ENCODE measurements around the gene BUD23.
A peak's percentile ranks its signal among the peaks of the same experiment; 100 is the strongest.
"Not testable (repeated sequence)": the region's sequence is repeated elsewhere in the genome, so short reads cannot be mapped to it uniquely, and the experiment has no call there.

Gene BUD23

GRCh38 chr7:73719806-73720169 is 36.4 kb downstream of the BUD23 start:
- DNase-seq (ENCODE audit: low spot score), result no peak

GRCh38 chr7:73720443-73720842 is 37.0 kb downstream of the BUD23 start:
- DNase-seq (ENCODE audit: low spot score), result not testable (repeated sequence)

DNA sequence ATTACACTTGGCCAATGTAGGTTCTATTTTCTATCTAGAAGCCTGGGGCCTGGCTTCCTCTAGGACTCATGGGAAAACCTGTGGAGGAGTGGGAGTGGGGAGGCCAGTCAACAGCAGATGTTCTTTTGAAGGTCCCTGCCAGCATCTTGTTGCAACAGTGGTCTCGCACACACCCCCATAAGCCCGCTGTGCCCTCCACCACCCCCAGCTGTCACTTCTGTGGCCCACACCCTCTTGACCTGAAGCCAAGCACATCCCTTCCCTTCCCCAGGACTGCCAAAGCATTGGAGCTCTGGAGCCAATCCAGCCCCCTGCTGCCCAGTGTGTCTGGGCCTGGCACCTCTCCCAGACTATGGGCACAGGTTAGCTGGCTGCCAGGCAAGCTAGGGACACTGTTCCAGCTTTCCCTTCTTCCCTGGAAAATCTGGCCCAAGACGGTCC is 38.0 kb downstream of the BUD23 start:
- DNase-seq (ENCODE audit: low spot score), result no peak

DNA sequence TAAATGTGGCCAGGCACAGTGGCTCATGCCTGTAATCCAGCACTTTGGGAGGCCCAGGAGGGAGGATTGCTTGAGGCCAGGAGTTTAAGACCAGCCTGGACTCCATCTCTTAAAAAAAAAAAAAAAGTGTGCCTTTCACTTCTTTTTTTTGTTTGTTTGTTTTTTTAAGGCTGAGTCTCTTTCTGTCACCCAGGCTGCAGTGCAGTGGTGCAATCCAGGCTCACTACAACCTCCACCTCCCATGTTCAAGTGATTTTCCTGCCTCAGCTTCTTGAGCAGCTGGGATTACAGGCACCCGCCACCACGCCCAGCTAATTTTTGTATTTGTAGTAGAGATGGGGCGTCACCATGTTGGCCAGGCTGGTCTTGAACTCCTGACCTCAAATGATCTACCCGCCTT is 38.8 kb downstream of the BUD23 start:
- not testable (repeated sequence) for DNase-seq (ENCODE audit: low spot score)

GRCh38 chr7:73722785-73723184 is 39.4 kb downstream of the BUD23 start:
- no peak for DNase-seq (ENCODE audit: low spot score)

GRCh38 chr7:73723813-73724212 is 40.4 kb downstream of the BUD23 start:
- no peak for DNase-seq (ENCODE audit: low spot score)

- no peak for DNase-seq (ENCODE audit: low spot score)
Measured at GRCh38 chr7:73726083-73726466, 42.7 kb downstream of the BUD23 start.

DNA sequence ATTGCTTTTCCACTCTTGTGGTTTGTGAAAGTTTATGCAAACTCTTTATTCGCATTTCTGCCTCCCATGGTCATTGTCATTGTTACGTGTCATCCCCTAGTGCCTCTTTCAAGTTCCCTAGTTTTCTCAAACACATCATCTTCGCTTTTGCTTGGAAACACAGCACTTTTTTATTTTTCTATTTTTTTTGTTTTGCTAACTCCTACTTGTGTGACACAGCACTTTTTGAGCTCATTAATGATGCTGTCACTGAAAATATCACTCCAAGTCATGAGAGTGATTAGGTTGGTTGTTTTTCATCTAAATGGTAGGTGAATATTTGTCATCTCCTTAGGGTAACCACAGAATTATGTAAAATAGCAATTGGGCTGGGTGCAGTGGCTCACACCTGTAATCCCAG is 44.6 kb downstream of the BUD23 start:
- no peak for DNase-seq (ENCODE audit: low spot score)

GRCh38 chr7:73728551-73728950 is 45.2 kb downstream of the BUD23 start:
- no peak for DNase-seq (ENCODE audit: low spot score)

DNA sequence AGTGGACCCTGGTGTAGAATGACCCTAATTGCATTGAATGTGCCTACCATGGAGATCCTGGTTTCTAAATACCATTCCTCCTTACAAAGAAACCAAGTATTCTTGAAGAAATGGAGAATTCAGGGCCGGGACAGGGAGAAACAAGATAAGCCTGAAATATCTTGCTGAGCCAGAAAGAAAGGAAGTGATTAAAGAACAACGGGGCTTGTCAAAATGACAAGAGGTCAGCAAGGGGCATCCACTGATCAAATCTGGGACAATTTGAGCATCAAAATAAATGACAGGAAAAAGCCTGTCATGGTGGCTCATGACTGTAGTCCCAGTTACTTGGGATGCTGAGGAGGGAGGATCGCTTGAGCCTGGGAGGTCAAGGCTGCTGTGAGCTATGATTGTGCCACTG is 47.1 kb downstream of the BUD23 start:
- no peak for DNase-seq (ENCODE audit: low spot score)

GRCh38 chr7:73732397-73732796 is 49.0 kb downstream of the BUD23 start:
- no peak for DNase-seq (ENCODE audit: low spot score)

DNA sequence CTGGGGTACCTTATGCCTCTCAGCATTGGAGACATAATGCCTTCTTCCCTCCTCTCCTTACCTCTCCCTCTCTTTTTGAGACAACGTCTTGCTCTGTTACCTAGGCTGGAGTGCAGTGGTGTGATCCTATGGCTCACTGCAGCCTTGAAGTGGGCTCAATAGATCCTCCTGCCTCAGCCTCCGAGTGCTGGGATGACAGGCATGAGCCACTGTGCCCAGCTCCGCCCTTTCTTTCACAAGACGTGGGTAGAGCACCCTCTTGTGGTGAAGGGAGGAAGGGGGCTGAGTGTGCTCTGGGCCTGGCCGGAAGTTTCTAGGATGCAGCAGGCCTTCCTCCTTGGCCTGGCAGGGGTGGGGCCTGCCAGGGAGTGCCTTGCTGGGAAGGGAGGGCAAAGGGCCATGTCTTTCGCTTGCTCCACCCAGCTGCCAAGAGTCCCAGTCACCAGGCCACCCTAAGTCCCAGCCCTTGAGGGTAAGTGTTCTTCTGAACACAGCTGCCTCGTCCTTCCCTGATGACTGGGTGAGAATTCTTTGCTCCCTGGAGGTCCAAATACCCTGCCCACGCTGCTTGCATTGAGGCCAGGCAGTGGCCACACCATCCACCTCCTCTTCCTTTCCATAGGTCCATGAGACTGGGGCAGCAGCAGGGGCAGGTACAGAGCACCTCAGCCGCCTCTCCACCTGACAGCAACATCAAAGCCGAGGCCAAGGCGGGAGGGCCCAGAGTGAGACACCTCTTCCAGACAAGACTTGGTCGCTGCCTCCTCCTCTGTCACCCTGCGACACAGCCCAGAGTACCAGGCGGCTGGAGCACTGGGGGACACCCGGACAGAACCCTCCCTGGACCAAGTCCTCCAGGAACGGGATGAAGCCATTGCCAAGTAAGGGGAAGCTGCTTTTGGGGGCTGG is 51.5 kb downstream of the BUD23 start:
- DNase-seq (ENCODE audit: low spot score), result peak; percentile 70

- DNase-seq (ENCODE audit: low spot score), result no peak
Measured at GRCh38 chr7:73735528-73735905, 52.1 kb downstream of the BUD23 start.

DNA sequence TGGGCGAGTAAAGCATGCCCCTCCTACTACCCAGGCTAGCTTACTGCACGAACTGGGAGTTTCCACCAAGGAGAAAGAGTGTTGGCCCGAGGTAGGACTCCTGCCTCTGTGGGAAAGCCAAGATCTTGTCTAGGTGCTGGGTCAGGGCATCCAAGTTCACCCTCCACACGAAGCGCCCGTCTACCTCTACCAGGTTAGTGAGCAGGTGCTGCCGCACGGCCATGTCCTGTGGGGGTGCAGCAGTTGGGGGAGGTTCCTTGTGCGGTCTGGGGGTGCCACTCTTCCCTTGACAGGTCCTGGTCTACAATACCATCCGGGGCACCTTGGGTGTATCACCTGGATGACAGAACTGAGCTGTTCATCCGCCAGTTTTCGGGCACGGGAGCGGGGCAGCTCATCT is 53.5 kb downstream of the BUD23 start:
- DNase-seq (ENCODE audit: low spot score), result no peak

- DNase-seq (ENCODE audit: low spot score), result no peak
Measured at GRCh38 chr7:73737491-73738219, 54.3 kb downstream of the BUD23 start.

DNA sequence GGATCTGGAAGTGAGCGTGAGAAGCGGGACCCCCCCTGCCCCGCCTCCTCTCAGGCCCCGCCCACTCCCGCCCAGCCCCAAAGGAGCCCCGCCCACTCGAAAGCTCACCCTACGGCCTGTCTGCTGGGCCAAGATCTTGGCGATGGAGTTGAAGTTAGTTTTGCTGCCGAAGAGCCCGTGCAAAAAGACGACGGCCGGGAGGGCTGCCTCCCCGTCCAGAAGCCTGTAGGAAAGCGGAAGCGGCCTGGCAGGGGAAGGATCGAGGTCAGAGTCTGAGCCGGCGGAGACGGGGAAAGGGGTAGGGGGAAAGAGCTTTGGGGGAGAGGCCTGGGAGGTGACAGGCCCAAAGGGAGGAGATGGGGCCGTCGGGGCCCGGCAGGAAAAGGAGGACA is 54.8 kb downstream of the BUD23 start:
- DNase-seq (ENCODE audit: low spot score), result peak; percentile 70

DNA sequence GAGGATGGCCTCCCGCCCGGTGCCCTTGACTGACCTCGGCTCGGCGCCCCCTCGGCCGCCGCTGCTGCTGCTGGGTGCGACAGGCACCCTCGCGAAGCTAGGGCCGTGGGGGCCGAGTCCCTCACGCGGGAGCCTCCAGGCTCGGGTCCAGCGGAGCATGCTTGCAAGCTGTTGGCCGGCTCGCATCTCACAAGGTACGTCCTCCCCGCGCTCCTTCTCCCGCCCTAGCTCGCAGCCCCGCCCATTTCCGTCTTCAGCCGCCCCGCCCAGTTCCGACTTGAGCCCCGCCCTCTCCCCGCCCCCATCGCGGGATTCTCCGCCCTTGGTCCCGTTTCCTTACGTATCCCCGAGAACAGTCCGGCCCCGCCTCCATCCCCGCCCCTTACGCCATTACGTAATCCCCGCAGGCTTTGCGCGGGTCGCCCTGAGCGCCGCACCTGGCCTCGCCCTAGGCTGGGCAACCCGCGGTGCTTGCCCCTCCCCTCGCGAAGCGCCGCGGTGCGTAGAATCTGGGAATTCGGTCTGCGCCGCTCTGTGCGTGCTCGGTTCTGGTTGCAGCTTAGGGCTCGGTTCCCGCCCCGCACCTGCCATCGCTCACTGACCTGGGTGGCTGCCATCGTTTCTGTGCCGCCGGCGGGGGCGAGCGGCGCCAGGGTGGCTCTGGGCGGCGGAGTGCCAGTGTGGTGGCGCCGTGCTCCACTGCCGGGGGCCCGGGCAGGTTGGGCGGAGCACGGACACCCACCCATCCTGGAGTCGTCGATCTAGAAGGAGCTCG is 55.4 kb downstream of the BUD23 start, which contains the start of gene ABHD11:
TSS of gene ABHD11 (minus strand) at position 191 of the 775 bp plus-strand sequence. CDS start at position 159, 32 bp downstream.
- peak; percentile 86 for DNase-seq (ENCODE audit: low spot score)

- DNase-seq (ENCODE audit: low spot score), result no peak
Measured at GRCh38 chr7:73739387-73739767, 56.0 kb downstream of the BUD23 start.

DNA sequence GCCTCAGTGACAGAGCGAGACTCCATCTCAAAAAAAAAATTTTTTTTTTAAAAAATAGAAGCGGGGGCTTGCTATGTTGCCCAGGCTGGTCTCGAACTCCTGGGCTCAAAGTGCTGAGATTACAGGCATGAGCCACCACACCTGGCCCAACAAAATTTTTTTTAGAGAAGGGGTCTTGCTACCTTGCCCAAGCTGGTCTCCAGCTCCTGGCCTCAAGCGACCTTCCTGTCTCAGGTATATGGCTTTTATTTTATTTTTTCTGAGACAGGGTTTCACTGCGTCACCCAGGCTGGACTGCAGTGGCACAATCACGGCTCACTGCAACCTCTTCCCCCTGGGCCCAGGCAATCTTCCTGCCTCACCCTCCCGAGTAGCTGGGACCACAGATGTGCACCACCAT is 56.8 kb downstream of the BUD23 start:
- no peak for DNase-seq (ENCODE audit: low spot score)

GRCh38 chr7:73740771-73741170 is 57.4 kb downstream of the BUD23 start:
- DNase-seq (ENCODE audit: low spot score), result no peak

- DNase-seq (ENCODE audit: low spot score), result no peak
Measured at GRCh38 chr7:73741600-73741999, 58.2 kb downstream of the BUD23 start.

GRCh38 chr7:73742338-73742752 is 58.9 kb downstream of the BUD23 start:
- no peak for DNase-seq (ENCODE audit: low spot score)

Data from HuH-7 (cell line).